AG08396 (cell line): ENCODE data around the gene SLC48A1.

Source experiments
- DNase-seq: peaks from one replicate; pipeline ENCODE4 v3.0.0; 2012; ENCODE audit warnings: low spot score, mixed read lengths

Gene SLC48A1

GRCh38 chr12:47828008-47828975, 55.3 kb downstream of the SLC48A1 start:
- no peak for DNase-seq

DNA sequence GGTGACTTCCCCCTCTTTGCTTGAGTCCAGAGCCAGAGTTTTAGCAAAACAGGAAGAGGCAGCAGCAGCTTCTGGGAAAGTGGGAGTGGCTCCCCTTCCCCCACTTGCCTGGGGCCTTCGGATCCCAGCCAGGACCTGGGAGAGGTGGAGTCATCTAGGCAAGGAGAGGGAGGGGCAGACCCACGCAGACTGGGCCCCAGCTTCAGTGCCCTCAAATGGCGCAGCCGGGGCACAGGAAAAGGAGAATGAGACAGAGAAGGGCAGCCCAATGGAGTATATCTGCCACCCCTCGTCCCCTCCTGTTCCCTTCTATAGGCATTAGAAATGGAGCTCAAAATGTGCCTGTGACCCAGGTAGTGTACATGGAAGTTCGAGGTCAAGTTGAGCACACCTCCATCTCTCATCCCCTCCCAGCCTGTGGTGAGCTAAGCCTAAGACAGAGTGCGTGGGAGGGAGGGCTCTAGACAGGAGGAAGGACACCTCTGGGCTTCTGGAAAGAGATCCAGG, 56.0 kb downstream of the SLC48A1 start:
- peak; percentile 82 for DNase-seq

GRCh38 chr12:47829584-47829983, 56.5 kb downstream of the SLC48A1 start:
- no peak for DNase-seq
